Neuronal stem cell (in vitro differentiated cells): ENCODE data around the gene NPC1L1.

Source experiments
- DNase-seq: peaks from one replicate; pipeline ENCODE4 v3.0.0-alpha.2; 2013; ENCODE audit warnings: low spot score
- H2AFZ ChIP-seq: one replicate; pipeline ENCODE4 v1.6.1; 2013; ENCODE audit warnings: mild to moderate bottlenecking, low read length, inconsistent platforms
- H2AK5ac ChIP-seq: 2 replicates; pipeline ENCODE4 v1.6.1; 2013; ENCODE audit warnings: low read depth, mild to moderate bottlenecking, inconsistent platforms, low read length, moderate library complexity, mixed read lengths
- H2BK120ac ChIP-seq: 2 replicates; pipeline ENCODE4 v1.6.1; 2013; ENCODE audit warnings: low read depth, mild to moderate bottlenecking, inconsistent platforms, low read length, moderate library complexity, mixed read lengths
- H2BK12ac ChIP-seq: one replicate; pipeline ENCODE4 v1.6.1; 2013; ENCODE audit warnings: low read length, inconsistent platforms
- H2BK15ac ChIP-seq: 2 replicates; pipeline ENCODE4 v1.6.1; 2013; ENCODE audit warnings: mild to moderate bottlenecking, low read length, inconsistent platforms, mixed read lengths
- H2BK5ac ChIP-seq: one replicate; pipeline ENCODE4 v1.6.1; 2013; ENCODE audit warnings: inconsistent platforms, mild to moderate bottlenecking, low read length, moderate library complexity
- H3K14ac ChIP-seq: one replicate; pipeline ENCODE4 v1.6.1; 2013; ENCODE audit warnings: low read length, inconsistent platforms
- H3K18ac ChIP-seq: 2 replicates; pipeline ENCODE4 v1.6.1; 2013; ENCODE audit warnings: low read length, inconsistent platforms
- H3K23ac ChIP-seq: 2 replicates; pipeline ENCODE4 v1.6.1; 2013; ENCODE audit warnings: low read depth, mild to moderate bottlenecking, mixed read lengths, low read length, inconsistent platforms; ENCODE audit not compliant: poor library complexity
- H3K27ac ChIP-seq: replicated peaks from 3 replicates; pipeline ENCODE4 v1.5.1; 2013; ENCODE audit warnings: low read length, inconsistent platforms
- H3K27me3 ChIP-seq, 3 experiments: 2 replicates each; pipeline ENCODE4 v1.6.1; 2013; ENCODE audit warnings: low read length in 3 of 3, mild to moderate bottlenecking in 2 of 3, inconsistent platforms in 1 of 3, low read depth in 1 of 3, mixed read lengths in 1 of 3, moderate library complexity in 1 of 3; ENCODE audit not compliant: control insufficient read depth in 3 of 3, insufficient read depth in 3 of 3
- H3K36me3 ChIP-seq, 2 donors: replicated peaks in 1 of 2; 2 replicates each; pipeline ENCODE4 v1.6.1; 2013; ENCODE audit warnings: low read length in 2 of 2; ENCODE audit not compliant: control insufficient read depth in 2 of 2, insufficient read depth in 2 of 2
- H3K4ac ChIP-seq: 2 replicates; pipeline ENCODE4 v1.6.1; 2013; ENCODE audit warnings: inconsistent platforms, mild to moderate bottlenecking, low read length, moderate library complexity
- H3K4me1 ChIP-seq, 2 donors: 1 replicate in 1 of 2; 2 replicates in 1 of 2; pipeline ENCODE4 v1.6.1; 2013; ENCODE audit warnings: low read length in 2 of 2, low read depth in 1 of 2; ENCODE audit not compliant: control insufficient read depth in 2 of 2, insufficient read depth in 1 of 2
- H3K4me2 ChIP-seq: one replicate; pipeline ENCODE4 v1.6.1; 2013; ENCODE audit warnings: mild to moderate bottlenecking, low read length, inconsistent platforms; ENCODE audit not compliant: insufficient read depth, poor library complexity, severe bottlenecking
- H3K4me3 ChIP-seq, 2 donors: 2 replicates each; pipeline ENCODE4 v1.5.1; 2013; ENCODE audit warnings: low read length in 2 of 2, mild to moderate bottlenecking in 2 of 2, inconsistent platforms in 1 of 2, moderate library complexity in 1 of 2
- H3K79me1 ChIP-seq: one replicate; pipeline ENCODE4 v1.6.1; 2013; ENCODE audit warnings: low read depth, mild to moderate bottlenecking, inconsistent platforms, low read length, moderate library complexity
- H3K9ac ChIP-seq: one replicate; pipeline ENCODE4 v1.6.1; 2013; ENCODE audit warnings: mild to moderate bottlenecking, low read depth, low read length, inconsistent platforms; ENCODE audit not compliant: poor library complexity
- H3K9me3 ChIP-seq, 2 donors: replicated peaks in 1 of 2; 2 replicates each; pipeline versions ENCODE3 to v1.6.1; 2013; ENCODE audit warnings: low read length in 2 of 2, mild to moderate bottlenecking in 2 of 2, inconsistent platforms in 1 of 2, low read depth in 1 of 2, mixed read lengths in 1 of 2, moderate library complexity in 1 of 2; ENCODE audit not compliant: control insufficient read depth in 2 of 2, insufficient read depth in 1 of 2
- H4K8ac ChIP-seq: one replicate; pipeline ENCODE4 v1.6.1; 2013; ENCODE audit warnings: low read depth, mild to moderate bottlenecking, inconsistent platforms, low read length, moderate library complexity
- H4K91ac ChIP-seq: one replicate; pipeline ENCODE4 v1.6.1; 2013; ENCODE audit warnings: low read length, low read depth, mild to moderate bottlenecking, inconsistent platforms; ENCODE audit not compliant: poor library complexity
- WGBS, 2 donors: extraction: QIAGEN DNeasy Blood & Tissue Kit; methylation state at CpG; one replicate each; pipeline ENCODE4 v1.1.7; 2013; ENCODE audit warnings: missing lambda C conversion rate in 2 of 2, mixed read lengths in 1 of 2; ENCODE audit not compliant: insufficient read length in 2 of 2, insufficient replicate concordance in 1 of 2; ENCODE audit errors: extremely low coverage in 2 of 2; 5-methylcytosine and 5-hydroxymethylcytosine counted together

Gene NPC1L1

GRCh38 chr7:44520574-44520973 lies 20.6 kb downstream of the NPC1L1 start:
- Histone ChIP-seq H3K4me1 (no peaks in the 10 kb centered on the region), H2BK15ac (no peak overlapping the region), H3K4me2 (no peak overlapping the region), H2AFZ (no peak overlapping the region), H3K4ac (no peak overlapping the region), H3K9me3 (peaks cover 0 to under 1% of the 10 kb centered on the region in 2 donors), H3K36me3 (no peaks in the 10 kb centered on the region), H3K79me1 (peaks cover 2% of the 10 kb centered on the region), H4K91ac (no peak overlapping the region), H3K4me3 (no peak overlapping the region), H2BK12ac (no peak overlapping the region), H3K14ac (no peak overlapping the region), H3K18ac (no peak overlapping the region), H3K9ac (no peak overlapping the region), H2AK5ac (no peak overlapping the region), H3K23ac (no peak overlapping the region), H4K8ac (no peak overlapping the region), H2BK5ac (no peak overlapping the region), H3K27me3 (peaks cover 0 to 32% (median 1%) of the 10 kb centered on the region in 3 experiments), H3K27ac (no peak overlapping the region), H2BK120ac (no peak overlapping the region)
- no peak for DNase-seq
- WGBS, 2 donors = no CpG with 5 or more reads among the region's 5 CpGs

GRCh38 chr7:44519546-44519945 lies 21.6 kb downstream of the NPC1L1 start:
- Histone ChIP-seq H3K27me3 (peaks cover 0 to 32% (median 3%) of the 10 kb centered on the region in 3 experiments), H3K14ac (peak overlapping the region; percentile 38), H3K9ac (no peak overlapping the region), H2AK5ac (no peak overlapping the region), H2BK12ac (no peak overlapping the region), H2BK5ac (no peak overlapping the region), H4K8ac (no peak overlapping the region), H3K4me2 (no peak overlapping the region), H2AFZ (no peak overlapping the region), H2BK120ac (no peak overlapping the region), H3K4me3 (no peak overlapping the region), H3K27ac (no peak overlapping the region), H2BK15ac (no peak overlapping the region), H3K36me3 (no peaks in the 10 kb centered on the region), H3K18ac (no peak overlapping the region), H3K23ac (no peak overlapping the region), H4K91ac (no peak overlapping the region), H3K4ac (no peak overlapping the region), H3K79me1 (peaks cover 2% of the 10 kb centered on the region), H3K9me3 (peaks cover 0 to 2% of the 10 kb centered on the region in 2 donors), H3K4me1 (no peaks in the 10 kb centered on the region)
- WGBS, 2 donors = no CpG with 5 or more reads among the region's 7 CpGs
- DNase-seq = no peak

- Histone ChIP-seq H3K4me3 (no peak overlapping the region), H3K23ac (no peak overlapping the region), H3K4me2 (no peak overlapping the region), H4K8ac (no peak overlapping the region), H2AK5ac (no peak overlapping the region), H3K9me3 (peaks cover 0 to 2% of the 10 kb centered on the region in 2 donors), H3K9ac (no peak overlapping the region), H3K79me1 (peaks cover 2% of the 10 kb centered on the region), H3K27me3 (peaks cover 0 to 29% (median 3%) of the 10 kb centered on the region in 3 experiments), H2BK5ac (no peak overlapping the region), H3K27ac (no peak overlapping the region), H3K36me3 (no peaks in the 10 kb centered on the region), H4K91ac (no peak overlapping the region), H3K4ac (no peak overlapping the region), H2BK15ac (no peak overlapping the region), H2AFZ (no peak overlapping the region), H3K14ac (no peak overlapping the region), H2BK120ac (no peak overlapping the region), H2BK12ac (no peak overlapping the region), H3K18ac (no peak overlapping the region), H3K4me1 (no peaks in the 10 kb centered on the region)
- DNase-seq = no peak
- no CpG with 5 or more reads among the region's 3 CpGs for WGBS, 2 donors
Measured at GRCh38 chr7:44518761-44519160, 22.4 kb downstream of the NPC1L1 start.

GRCh38 chr7:44517175-44517574 lies 24.0 kb downstream of the NPC1L1 start:
- DNase-seq = no peak
- no peak overlapping the region for H4K91ac ChIP-seq
- H2BK120ac ChIP-seq = no peak overlapping the region
- peaks cover 0 to 2% of the 10 kb centered on the region in 2 donors for H3K9me3 ChIP-seq
- no peak overlapping the region for H3K18ac ChIP-seq
- H3K27me3 ChIP-seq = peaks cover 0 to 24% (median 3%) of the 10 kb centered on the region in 3 experiments
- no peak overlapping the region for H2AK5ac ChIP-seq
- no peak overlapping the region for H2AFZ ChIP-seq
- H3K23ac ChIP-seq = no peak overlapping the region
- H3K4me2 ChIP-seq = no peak overlapping the region
- H2BK15ac ChIP-seq = no peak overlapping the region
- WGBS, 2 donors = no CpG with 5 or more reads among the region's 8 CpGs
- no peaks in the 10 kb centered on the region for H3K36me3 ChIP-seq
- H3K4me1 ChIP-seq = no peaks in the 10 kb centered on the region
- H3K4ac ChIP-seq = no peak overlapping the region
- peak overlapping the region; percentile 94 for H3K14ac ChIP-seq
- H3K9ac ChIP-seq = no peak overlapping the region
- H4K8ac ChIP-seq = peak overlapping the region; percentile 65
- peaks cover 2% of the 10 kb centered on the region for H3K79me1 ChIP-seq
- no peak overlapping the region for H2BK12ac ChIP-seq
- no peak overlapping the region for H3K4me3 ChIP-seq
- peak overlapping the region; percentile 39 for H2BK5ac ChIP-seq
- H3K27ac ChIP-seq = no peak overlapping the region
